ENCODE results near the gene IL1RAPL1.

DNA sequence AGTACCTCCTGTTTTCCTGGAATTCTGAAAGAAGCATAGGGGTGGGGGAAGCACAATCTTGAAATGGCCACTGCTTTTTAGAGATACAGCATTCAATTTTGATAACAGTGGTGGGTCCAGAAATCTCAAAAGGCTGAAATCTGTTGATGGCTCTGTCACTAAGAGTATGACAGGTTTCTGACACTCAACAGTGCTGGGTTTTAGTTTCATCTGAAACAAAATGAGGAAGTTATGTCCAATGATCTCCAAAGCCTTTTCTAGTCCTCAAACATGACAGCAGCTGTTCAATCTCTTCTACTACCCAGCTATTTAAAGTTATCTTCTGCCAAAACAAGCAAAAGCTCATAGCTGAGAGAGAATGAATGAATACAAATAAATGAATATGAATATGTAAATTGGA is 110.5 kb downstream of the IL1RAPL1 start:
- TF ChIP-seq NFIC (IDR thresholded peaks at IDR 0.05; ENCODE audit: borderline replicate concordance) (no peak), ELF1 (IDR thresholded peaks at IDR 0.05) (no peak), RXRA (IDR thresholded peaks at IDR 0.05; ENCODE audit: borderline replicate concordance, low read depth) (no peak), MXI1 (IDR thresholded peaks at IDR 0.05; ENCODE audit: low read depth, low read length) (no peak), EP300 (IDR thresholded peaks at IDR 0.05; ENCODE audit: borderline replicate concordance in 1 of 2, low read depth in 1 of 2, low read length in 1 of 2) (no peak), YY1 (IDR thresholded peaks at IDR 0.05; ENCODE audit: low read depth) (no peak)
- TF ChIP-seq, protein P1, sequence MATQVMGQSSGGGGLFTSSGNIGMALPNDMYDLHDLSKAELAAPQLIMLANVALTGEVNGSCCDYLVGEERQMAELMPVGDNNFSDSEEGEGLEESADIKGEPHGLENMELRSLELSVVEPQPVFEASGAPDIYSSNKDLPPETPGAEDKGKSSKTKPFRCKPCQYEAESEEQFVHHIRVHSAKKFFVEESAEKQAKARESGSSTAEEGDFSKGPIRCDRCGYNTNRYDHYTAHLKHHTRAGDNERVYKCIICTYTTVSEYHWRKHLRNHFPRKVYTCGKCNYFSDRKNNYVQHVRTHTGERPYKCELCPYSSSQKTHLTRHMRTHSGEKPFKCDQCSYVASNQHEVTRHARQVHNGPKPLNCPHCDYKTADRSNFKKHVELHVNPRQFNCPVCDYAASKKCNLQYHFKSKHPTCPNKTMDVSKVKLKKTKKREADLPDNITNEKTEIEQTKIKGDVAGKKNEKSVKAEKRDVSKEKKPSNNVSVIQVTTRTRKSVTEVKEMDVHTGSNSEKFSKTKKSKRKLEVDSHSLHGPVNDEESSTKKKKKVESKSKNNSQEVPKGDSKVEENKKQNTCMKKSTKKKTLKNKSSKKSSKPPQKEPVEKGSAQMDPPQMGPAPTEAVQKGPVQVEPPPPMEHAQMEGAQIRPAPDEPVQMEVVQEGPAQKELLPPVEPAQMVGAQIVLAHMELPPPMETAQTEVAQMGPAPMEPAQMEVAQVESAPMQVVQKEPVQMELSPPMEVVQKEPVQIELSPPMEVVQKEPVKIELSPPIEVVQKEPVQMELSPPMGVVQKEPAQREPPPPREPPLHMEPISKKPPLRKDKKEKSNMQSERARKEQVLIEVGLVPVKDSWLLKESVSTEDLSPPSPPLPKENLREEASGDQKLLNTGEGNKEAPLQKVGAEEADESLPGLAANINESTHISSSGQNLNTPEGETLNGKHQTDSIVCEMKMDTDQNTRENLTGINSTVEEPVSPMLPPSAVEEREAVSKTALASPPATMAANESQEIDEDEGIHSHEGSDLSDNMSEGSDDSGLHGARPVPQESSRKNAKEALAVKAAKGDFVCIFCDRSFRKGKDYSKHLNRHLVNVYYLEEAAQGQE (IDR thresholded peaks at IDR 0.05; ENCODE audit: low read depth, low read length) = no peak
- TF ChIP-seq, protein P2, sequence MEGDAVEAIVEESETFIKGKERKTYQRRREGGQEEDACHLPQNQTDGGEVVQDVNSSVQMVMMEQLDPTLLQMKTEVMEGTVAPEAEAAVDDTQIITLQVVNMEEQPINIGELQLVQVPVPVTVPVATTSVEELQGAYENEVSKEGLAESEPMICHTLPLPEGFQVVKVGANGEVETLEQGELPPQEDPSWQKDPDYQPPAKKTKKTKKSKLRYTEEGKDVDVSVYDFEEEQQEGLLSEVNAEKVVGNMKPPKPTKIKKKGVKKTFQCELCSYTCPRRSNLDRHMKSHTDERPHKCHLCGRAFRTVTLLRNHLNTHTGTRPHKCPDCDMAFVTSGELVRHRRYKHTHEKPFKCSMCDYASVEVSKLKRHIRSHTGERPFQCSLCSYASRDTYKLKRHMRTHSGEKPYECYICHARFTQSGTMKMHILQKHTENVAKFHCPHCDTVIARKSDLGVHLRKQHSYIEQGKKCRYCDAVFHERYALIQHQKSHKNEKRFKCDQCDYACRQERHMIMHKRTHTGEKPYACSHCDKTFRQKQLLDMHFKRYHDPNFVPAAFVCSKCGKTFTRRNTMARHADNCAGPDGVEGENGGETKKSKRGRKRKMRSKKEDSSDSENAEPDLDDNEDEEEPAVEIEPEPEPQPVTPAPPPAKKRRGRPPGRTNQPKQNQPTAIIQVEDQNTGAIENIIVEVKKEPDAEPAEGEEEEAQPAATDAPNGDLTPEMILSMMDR (IDR thresholded peaks at IDR 0.05) = no peak

All from SK-N-SH (cell line).